ENCODE measurements around the gene RAB6C.
"Not testable (repeated sequence)": the region's sequence is repeated elsewhere in the genome, so short reads cannot be mapped to it uniquely, and the experiment has no call there.

RAB6C gene

GRCh38 chr2:129935118-129935517 is 44.3 kb upstream of the RAB6C start:
- Histone ChIP-seq H3K27ac (replicated peaks; ENCODE audit: low read length) (no peak overlapping the region), H2AK5ac (ENCODE audit: low read depth, low read length) (no peak overlapping the region), H2BK5ac (ENCODE audit: low read length) (no peak overlapping the region), H3K23ac (ENCODE audit: low read depth, low read length, poor library complexity) (no peak overlapping the region), H3K4me1 (ENCODE audit: control insufficient read depth in 2 of 2, insufficient read depth in 1 of 2, low read depth in 1 of 2, low read length in 2 of 2) (peaks cover 0 to 2% of the 10 kb centered on the region in 2 donors), H3K4me2 (ENCODE audit: insufficient read depth, low read length, poor library complexity, severe bottlenecking) (no peak overlapping the region), H3K27me3 (ENCODE audit: control insufficient read depth in 3 of 3, insufficient read depth in 3 of 3, low read depth in 1 of 3, low read length in 3 of 3) (peaks cover 0 to 26% (median 0%) of the 10 kb centered on the region in 3 experiments), H2BK120ac (ENCODE audit: low read depth, low read length) (no peak overlapping the region), H2BK15ac (ENCODE audit: low read length) (no peak overlapping the region), H3K18ac (ENCODE audit: low read length) (no peak overlapping the region), H3K14ac (ENCODE audit: low read length) (no peak overlapping the region), H3K36me3 (replicated peaks in 1 of 2; ENCODE audit: control insufficient read depth in 2 of 2, insufficient read depth in 2 of 2, low read length in 2 of 2) (no peaks in the 10 kb centered on the region), H3K9ac (ENCODE audit: low read depth, low read length, poor library complexity) (no peak overlapping the region), H3K9me3 (replicated peaks in 1 of 2; ENCODE audit: control insufficient read depth in 2 of 2, insufficient read depth in 1 of 2, low read depth in 1 of 2, low read length in 2 of 2) (no peaks in the 10 kb centered on the region), H4K91ac (ENCODE audit: low read depth, low read length, poor library complexity) (no peak overlapping the region), H3K4me3 (ENCODE audit: low read length in 2 of 2) (no peak overlapping the region), H3K4ac (ENCODE audit: low read length) (no peak overlapping the region), H4K8ac (ENCODE audit: low read depth, low read length) (no peak overlapping the region), H3K79me1 (ENCODE audit: low read depth, low read length) (no peaks in the 10 kb centered on the region), H2BK12ac (ENCODE audit: low read length) (no peak overlapping the region), H2AFZ (ENCODE audit: low read length) (no peak overlapping the region)
- no peak for DNase-seq (ENCODE audit: low spot score)
- no CpG with 5 or more reads among the region's 1 CpG for WGBS, 2 donors (ENCODE audit: extremely low coverage in 2 of 2, insufficient read length in 2 of 2, insufficient replicate concordance in 1 of 2)

- H3K18ac ChIP-seq (ENCODE audit: low read length) = no peak overlapping the region
- no peak overlapping the region for H3K23ac ChIP-seq (ENCODE audit: low read depth, low read length, poor library complexity)
- H2BK15ac ChIP-seq (ENCODE audit: low read length) = no peak overlapping the region
- H3K4me3 ChIP-seq (ENCODE audit: low read length in 2 of 2) = no peak overlapping the region
- H3K14ac ChIP-seq (ENCODE audit: low read length) = no peak overlapping the region
- H2AFZ ChIP-seq (ENCODE audit: low read length) = no peak overlapping the region
- H2BK120ac ChIP-seq (ENCODE audit: low read depth, low read length) = no peak overlapping the region
- peaks cover 0 to 26% (median 0%) of the 10 kb centered on the region in 3 experiments for H3K27me3 ChIP-seq (ENCODE audit: control insufficient read depth in 3 of 3, insufficient read depth in 3 of 3, low read depth in 1 of 3, low read length in 3 of 3)
- no peak overlapping the region for H4K91ac ChIP-seq (ENCODE audit: low read depth, low read length, poor library complexity)
- no peaks in the 10 kb centered on the region for H3K36me3 ChIP-seq (replicated peaks in 1 of 2; ENCODE audit: control insufficient read depth in 2 of 2, insufficient read depth in 2 of 2, low read length in 2 of 2)
- H3K9me3 ChIP-seq (replicated peaks in 1 of 2; ENCODE audit: control insufficient read depth in 2 of 2, insufficient read depth in 1 of 2, low read depth in 1 of 2, low read length in 2 of 2) = no peaks in the 10 kb centered on the region
- no peak for DNase-seq (ENCODE audit: low spot score)
- H3K4me2 ChIP-seq (ENCODE audit: insufficient read depth, low read length, poor library complexity, severe bottlenecking) = no peak overlapping the region
- no peak overlapping the region for H4K8ac ChIP-seq (ENCODE audit: low read depth, low read length)
- H3K4me1 ChIP-seq (ENCODE audit: control insufficient read depth in 2 of 2, insufficient read depth in 1 of 2, low read depth in 1 of 2, low read length in 2 of 2) = peaks cover 0 to 2% of the 10 kb centered on the region in 2 donors
- no peak overlapping the region for H3K4ac ChIP-seq (ENCODE audit: low read length)
- no peak overlapping the region for H2AK5ac ChIP-seq (ENCODE audit: low read depth, low read length)
- no peak overlapping the region for H3K9ac ChIP-seq (ENCODE audit: low read depth, low read length, poor library complexity)
- H3K79me1 ChIP-seq (ENCODE audit: low read depth, low read length) = no peaks in the 10 kb centered on the region
- H3K27ac ChIP-seq (replicated peaks; ENCODE audit: low read length) = no peak overlapping the region
- no CpG with 5 or more reads among the region's 9 CpGs for WGBS, 2 donors (ENCODE audit: extremely low coverage in 2 of 2, insufficient read length in 2 of 2, insufficient replicate concordance in 1 of 2)
- no peak overlapping the region for H2BK12ac ChIP-seq (ENCODE audit: low read length)
- H2BK5ac ChIP-seq (ENCODE audit: low read length) = no peak overlapping the region
Measured at GRCh38 chr2:129936334-129936934, 43.0 kb upstream of the RAB6C start.

DNA sequence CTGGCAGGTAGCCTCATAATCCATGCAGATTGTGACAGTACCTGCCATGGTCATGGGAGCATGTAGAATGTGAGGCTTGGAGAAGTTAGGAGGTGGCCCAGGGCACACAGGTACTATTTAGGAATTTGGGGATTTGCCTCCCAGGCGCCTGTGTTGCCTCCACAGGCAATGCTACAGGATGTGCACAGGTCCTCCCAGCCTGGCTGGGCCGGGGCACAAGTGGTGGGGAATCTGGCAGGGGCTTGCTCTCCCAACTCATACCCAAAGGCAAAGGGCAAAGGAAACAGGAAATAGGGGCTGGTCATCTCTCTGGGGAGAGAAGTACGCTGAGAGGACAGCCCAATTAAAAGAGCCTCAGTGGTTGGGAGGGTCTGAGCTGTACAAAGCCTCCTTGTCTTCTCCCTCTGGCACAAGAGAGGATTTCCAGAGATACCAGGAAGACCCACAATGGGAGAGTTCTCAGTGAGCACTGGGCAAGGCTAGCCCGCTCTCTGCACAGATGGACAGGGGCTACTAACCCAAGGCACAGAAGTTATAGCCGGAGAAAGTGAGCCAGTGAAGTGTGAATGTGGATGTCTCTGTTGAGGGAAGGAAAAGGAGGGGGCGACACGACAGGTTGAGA is 40.5 kb upstream of the RAB6C start:
- not testable (repeated sequence) for H3K27me3 ChIP-seq (ENCODE audit: control insufficient read depth in 3 of 3, insufficient read depth in 3 of 3, low read depth in 1 of 3, low read length in 3 of 3); H3K79me1 ChIP-seq (ENCODE audit: low read depth, low read length); H4K91ac ChIP-seq (ENCODE audit: low read depth, low read length, poor library complexity); H2BK5ac ChIP-seq (ENCODE audit: low read length); H2AFZ ChIP-seq (ENCODE audit: low read length); H4K8ac ChIP-seq (ENCODE audit: low read depth, low read length); H3K4me3 ChIP-seq (ENCODE audit: low read length in 2 of 2); H2AK5ac ChIP-seq (ENCODE audit: low read depth, low read length); H3K9ac ChIP-seq (ENCODE audit: low read depth, low read length, poor library complexity); H3K14ac ChIP-seq (ENCODE audit: low read length); H3K18ac ChIP-seq (ENCODE audit: low read length); H2BK12ac ChIP-seq (ENCODE audit: low read length); H2BK15ac ChIP-seq (ENCODE audit: low read length); H3K4me2 ChIP-seq (ENCODE audit: insufficient read depth, low read length, poor library complexity, severe bottlenecking); H3K4me1 ChIP-seq (ENCODE audit: control insufficient read depth in 2 of 2, insufficient read depth in 1 of 2, low read depth in 1 of 2, low read length in 2 of 2); H3K36me3 ChIP-seq (replicated peaks in 1 of 2; ENCODE audit: control insufficient read depth in 2 of 2, insufficient read depth in 2 of 2, low read length in 2 of 2); H3K23ac ChIP-seq (ENCODE audit: low read depth, low read length, poor library complexity); DNase-seq (ENCODE audit: low spot score); H3K27ac ChIP-seq (replicated peaks; ENCODE audit: low read length); H3K4ac ChIP-seq (ENCODE audit: low read length); H3K9me3 ChIP-seq (replicated peaks in 1 of 2; ENCODE audit: control insufficient read depth in 2 of 2, insufficient read depth in 1 of 2, low read depth in 1 of 2, low read length in 2 of 2); H2BK120ac ChIP-seq (ENCODE audit: low read depth, low read length)
- WGBS, 2 donors (ENCODE audit: extremely low coverage in 2 of 2, insufficient read length in 2 of 2, insufficient replicate concordance in 1 of 2) = no CpG with 5 or more reads among the region's 7 CpGs

GRCh38 chr2:129943456-129943855 is 36.0 kb upstream of the RAB6C start:
- not testable (repeated sequence) for H2AK5ac ChIP-seq (ENCODE audit: low read depth, low read length); H3K4me2 ChIP-seq (ENCODE audit: insufficient read depth, low read length, poor library complexity, severe bottlenecking); H3K36me3 ChIP-seq (replicated peaks in 1 of 2; ENCODE audit: control insufficient read depth in 2 of 2, insufficient read depth in 2 of 2, low read length in 2 of 2); H4K91ac ChIP-seq (ENCODE audit: low read depth, low read length, poor library complexity); H3K4me1 ChIP-seq (ENCODE audit: control insufficient read depth in 2 of 2, insufficient read depth in 1 of 2, low read depth in 1 of 2, low read length in 2 of 2); H2BK5ac ChIP-seq (ENCODE audit: low read length); H3K79me1 ChIP-seq (ENCODE audit: low read depth, low read length); H3K27ac ChIP-seq (replicated peaks; ENCODE audit: low read length); H3K4ac ChIP-seq (ENCODE audit: low read length); H3K27me3 ChIP-seq (ENCODE audit: control insufficient read depth in 3 of 3, insufficient read depth in 3 of 3, low read depth in 1 of 3, low read length in 3 of 3); H3K4me3 ChIP-seq (ENCODE audit: low read length in 2 of 2); H3K23ac ChIP-seq (ENCODE audit: low read depth, low read length, poor library complexity); H2BK15ac ChIP-seq (ENCODE audit: low read length); H2BK12ac ChIP-seq (ENCODE audit: low read length); H2BK120ac ChIP-seq (ENCODE audit: low read depth, low read length); H2AFZ ChIP-seq (ENCODE audit: low read length); H3K14ac ChIP-seq (ENCODE audit: low read length); H3K9ac ChIP-seq (ENCODE audit: low read depth, low read length, poor library complexity); H3K9me3 ChIP-seq (replicated peaks in 1 of 2; ENCODE audit: control insufficient read depth in 2 of 2, insufficient read depth in 1 of 2, low read depth in 1 of 2, low read length in 2 of 2); H3K18ac ChIP-seq (ENCODE audit: low read length); DNase-seq (ENCODE audit: low spot score); H4K8ac ChIP-seq (ENCODE audit: low read depth, low read length)
- WGBS, 2 donors (ENCODE audit: extremely low coverage in 2 of 2, insufficient read length in 2 of 2, insufficient replicate concordance in 1 of 2) = no CpG with 5 or more reads among the region's 8 CpGs
